Activated T-helper 9 cell treated with anti-CD3 and anti-CD28 coated beads, Interleukin-2, amount 50 U/mL, for 16 hours (primary cell): Measurements from ENCODE around the gene C1QB.

ENCODE experiments used
- DNase-seq: peaks from one replicate; pipeline ENCODE4 v3.0.0-alpha.2; 2020; ENCODE audit warnings: low read depth

Gene C1QB, protein sequence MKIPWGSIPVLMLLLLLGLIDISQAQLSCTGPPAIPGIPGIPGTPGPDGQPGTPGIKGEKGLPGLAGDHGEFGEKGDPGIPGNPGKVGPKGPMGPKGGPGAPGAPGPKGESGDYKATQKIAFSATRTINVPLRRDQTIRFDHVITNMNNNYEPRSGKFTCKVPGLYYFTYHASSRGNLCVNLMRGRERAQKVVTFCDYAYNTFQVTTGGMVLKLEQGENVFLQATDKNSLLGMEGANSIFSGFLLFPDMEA

DNA sequence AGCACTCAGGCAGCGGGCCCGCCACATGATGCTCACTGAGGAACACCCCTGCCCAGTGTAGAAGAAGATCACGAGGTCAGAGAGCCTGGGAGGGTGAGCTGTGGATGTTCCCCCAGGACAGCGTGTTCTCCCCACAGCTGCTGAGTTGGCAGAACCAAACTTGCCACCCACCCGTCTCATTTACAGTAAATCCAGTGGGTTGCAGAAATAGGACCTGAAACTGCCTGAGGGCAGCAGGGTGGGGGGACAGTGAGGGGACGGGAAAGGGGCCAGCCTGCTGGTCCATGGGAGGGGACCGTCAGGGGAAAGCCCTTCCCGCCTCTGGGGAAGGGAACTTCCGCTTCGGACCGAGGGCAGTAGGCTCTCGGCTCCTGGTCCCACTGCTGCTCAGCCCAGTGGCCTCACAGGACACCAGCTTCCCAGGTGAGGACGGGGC is at the start of gene C1QB:
Gene C1QB (plus strand): TSS at position 356 of the 436 bp plus-strand sequence. CDS start 6,227 bp downstream, outside the sequence.
- no peak for DNase-seq

DNA sequence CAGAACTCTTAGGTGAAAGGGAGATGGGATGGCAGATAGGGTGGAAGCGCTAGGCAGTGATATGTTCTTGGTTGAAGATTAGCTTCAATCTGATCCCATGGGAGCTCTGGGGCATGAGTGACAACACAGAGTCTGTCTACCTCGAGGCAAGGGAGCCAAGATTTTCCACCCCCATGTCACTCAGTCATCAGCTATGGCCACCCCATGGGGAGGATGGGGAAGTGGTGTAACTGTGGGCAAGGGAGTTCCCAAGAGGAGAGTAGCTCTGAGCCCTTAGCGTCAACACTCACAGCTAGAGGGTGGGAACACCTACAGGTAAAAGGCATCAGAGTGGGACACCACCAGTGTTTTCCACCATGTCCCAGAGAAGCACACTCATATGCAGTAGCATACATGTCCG is 46.9 kb upstream of the C1QB start:
- no peak for DNase-seq

DNA sequence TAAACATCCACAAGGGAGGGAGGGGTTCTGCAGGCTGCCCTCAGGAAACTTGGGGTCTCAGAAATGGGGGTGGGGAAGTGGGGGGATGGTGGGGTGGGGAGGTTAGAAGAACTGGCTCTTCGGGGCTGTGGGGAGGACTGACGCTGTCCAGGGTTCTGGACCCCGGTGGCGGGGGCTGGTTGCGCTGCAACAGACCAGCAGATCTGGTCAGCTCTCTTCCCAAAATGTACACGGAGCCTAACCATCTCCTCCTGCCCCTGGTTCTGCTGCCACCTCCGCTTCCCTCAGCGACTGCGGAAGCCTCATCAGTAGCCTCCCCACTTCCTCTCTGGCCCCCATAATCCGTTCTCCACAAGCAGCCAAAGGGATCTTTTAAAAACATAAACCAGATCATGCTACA is 45.9 kb upstream of the C1QB start:
- no peak for DNase-seq

DNA sequence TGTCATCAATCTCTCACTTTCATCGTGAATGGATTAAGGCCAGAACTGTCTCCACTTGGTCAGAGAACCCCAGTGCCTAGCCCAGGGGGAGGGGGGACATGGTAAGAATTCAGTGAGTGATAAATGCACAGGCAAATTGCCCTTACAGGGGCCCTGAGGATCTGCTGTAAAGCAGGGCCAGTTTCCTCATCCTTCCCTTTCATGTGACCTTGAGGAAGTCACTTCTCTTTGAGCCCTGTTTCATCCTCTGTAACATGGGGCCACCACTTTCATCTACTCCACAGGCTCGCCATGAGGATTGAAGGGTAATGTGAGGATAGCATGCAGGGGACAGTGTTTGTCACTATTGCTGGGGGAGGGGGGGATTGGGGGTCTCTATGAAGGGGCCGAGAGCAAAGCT is 44.7 kb upstream of the C1QB start:
- DNase-seq: no peak

DNA sequence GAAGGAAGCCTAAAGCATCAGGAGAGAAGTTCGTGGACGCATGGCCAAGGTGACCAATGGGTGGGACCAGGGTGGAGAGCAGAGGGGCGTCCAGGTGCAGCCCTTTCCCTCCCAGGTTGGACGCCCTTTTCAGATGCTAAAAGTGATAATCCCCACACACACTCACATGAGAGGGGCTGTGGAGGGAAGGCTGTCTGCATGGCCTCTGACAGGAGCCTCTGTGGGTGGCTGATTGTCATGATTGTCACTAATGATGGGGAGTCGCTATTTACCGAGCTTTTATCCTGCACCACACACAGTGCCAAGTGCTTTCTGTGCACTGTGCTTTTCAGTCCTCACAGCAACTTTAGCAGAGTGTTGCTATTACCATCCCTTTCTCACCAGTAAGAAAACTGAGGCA is 43.7 kb upstream of the C1QB start:
- no peak for DNase-seq

DNA sequence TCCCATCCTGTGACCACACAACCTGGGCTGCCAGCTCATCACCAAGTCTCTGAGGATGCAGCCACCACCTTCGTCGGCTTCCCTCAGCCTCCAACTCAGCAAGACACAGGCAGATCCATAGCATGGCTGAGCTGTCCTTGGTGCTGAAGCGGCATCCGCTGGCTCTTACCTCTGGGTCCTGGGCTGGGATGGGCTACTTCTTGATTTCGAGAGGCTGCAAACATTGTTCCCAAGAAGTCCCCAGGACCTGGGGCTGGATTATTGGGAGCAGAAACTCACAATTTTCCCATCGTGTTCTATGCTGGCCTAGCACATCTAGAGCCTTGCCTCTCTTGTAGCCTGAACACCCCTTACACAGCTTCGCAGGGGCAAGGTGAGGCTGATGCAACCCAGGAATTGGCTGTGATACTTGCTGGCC is 41.5 kb upstream of the C1QB start:
- DNase-seq: no peak

DNA sequence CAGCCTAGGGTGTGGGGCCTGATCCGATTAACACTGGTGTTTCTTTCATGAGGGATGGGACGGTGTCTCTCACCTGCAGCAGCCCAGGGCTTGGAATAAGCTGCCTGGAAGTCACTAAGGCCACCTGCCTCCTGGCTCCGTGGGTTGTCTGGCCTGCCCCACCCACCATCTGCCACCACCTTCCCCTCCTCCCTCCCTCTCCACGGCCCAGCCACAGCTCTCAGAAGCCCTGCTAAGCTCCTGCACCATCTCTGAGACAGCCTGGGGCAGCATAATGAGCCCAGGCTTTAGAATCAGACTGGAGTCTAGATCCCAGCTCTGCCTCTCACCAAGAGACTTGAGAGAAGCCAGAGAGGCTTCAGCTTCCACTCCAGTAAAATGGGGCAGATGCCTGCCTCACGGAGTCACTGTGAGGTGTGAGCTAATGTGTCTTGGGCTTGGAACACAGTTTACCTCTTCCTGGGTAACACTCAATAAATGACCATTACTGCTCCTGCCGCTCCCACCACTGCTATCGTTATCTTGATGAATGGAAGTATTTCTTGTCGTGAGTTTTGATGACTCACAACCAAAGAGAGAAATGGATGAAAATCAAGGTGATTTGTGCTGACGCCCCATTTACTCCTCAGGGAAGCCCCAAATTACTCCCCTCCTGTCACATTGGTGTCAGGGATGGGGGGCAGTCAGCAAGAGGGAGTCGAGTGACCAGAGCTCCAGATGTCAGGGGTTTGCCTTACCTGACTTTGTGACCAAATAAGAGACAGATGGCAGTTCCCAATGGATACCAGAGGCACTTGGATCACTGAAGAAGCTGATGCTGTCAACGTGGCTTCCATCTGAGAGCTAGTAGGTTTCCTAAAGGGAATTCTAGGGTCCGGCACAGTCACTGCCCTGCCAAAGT is 40.1 kb upstream of the C1QB start:
- no peak for DNase-seq

DNA sequence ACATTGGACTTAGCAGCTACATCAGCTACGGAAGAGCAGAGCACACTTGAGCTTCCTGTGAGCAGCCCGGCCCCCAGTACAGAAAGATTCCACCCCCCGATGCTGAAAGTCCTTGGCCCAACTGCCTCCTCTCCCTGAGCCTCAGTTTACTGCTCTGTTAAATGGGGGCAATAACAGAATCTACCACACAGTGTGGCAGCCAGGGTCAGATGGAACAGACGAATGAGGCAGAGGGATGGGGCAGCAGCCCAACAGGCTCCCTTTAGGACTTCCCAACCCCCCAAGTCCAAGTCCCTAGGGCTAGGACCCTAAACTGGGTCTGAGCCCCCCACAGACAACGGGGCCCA is 39.5 kb upstream of the C1QB start:
- no peak for DNase-seq

DNA sequence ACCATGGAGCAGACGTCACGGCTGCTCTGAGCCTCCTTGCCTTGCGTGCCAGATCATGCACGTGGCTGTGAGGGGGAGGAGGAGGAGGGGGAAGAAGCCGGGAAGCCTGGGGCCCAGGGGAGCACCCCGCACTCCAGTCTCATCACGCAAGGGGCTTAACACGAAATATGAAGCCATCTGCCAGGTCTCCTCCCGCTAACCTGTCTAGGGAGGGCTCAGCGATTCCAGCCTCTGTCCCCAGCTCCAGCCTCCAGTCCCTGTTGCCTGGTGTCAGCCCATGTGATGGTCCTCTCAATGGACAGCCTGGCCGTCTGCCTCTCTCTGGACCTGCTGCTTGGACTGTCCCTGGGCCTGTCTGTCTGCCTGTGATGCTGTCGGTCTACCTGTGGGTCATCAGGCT is 39.1 kb upstream of the C1QB start:
- no peak for DNase-seq

DNA sequence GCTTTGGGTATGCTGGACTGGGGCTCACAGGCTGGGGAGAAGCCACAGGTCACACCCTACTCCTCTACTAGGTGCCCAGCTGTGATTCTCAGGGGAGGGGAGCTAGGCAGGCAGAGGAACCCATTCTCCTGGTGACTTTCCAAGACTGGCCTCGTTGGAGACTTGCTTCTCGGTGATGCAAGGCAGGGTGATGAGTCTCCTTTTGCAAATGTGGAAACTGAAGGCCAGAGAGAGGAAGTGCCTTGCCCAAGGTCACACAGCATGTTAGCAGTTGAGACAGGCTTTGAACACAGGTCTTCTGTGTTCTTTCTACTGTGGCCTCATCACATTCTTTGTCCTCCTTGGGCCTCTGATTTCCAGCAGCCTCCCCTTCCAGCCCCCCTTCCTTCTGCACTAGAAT is 37.1 kb upstream of the C1QB start:
- no peak for DNase-seq

DNA sequence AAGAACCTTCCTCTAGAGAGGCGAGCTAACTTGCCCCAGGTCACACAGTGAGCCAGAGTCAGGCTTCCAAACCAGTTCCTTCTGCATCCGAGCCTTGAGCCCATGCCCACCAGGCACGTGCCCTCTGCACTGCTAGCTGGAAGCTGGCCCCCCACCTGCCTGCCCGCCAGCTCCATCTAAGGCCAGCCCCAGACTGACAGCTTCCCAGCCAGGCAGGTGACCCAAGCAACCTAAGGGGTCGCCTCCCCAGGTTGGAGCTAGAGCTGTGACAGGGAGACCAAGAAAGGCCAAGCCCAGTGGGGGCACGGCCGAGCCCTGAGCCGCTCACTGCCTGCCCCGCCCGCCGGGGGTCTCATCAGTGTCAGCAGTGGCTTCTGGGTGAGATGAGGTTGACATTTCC is 36.5 kb upstream of the C1QB start:
- no peak for DNase-seq

DNA sequence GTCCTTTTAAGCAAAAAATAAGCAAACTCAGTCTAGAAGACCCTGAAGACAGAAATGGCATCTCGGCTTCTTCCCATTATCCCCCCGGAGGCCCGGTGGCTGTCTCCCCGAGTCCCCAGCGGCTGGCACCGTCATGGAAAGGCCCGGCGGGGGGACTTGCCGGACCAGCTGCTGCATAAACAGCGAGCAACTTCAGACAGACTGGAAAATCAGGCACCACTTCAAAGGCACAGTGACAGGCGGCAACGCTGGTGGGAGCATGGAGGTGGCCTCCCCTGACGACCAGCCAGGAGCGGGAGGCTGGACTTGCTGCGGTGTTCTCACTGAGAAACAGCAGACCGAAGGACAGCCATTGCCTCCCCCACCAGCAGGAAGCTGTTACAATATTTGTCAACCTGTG is 35.0 kb upstream of the C1QB start:
- DNase-seq: no peak

DNA sequence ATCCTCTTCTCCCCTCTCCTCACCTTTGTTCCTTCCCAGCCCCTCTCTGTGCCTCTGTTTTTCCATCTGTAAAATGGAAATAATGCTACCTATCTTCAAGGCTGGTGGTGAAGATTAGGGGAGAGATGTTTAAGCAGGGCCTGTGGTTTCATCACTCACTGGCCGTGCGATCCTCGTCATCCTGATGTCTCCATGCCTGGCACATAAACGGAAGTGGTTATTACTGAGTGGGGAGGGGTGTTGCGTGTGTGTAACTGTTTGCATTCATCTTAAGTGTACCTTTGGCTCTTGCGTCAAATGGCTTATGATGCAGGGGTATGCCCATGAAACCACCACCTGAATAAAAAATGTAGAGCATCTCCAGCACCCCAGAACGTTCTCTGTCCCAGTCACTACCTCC is 33.8 kb upstream of the C1QB start:
- DNase-seq: no peak

DNA sequence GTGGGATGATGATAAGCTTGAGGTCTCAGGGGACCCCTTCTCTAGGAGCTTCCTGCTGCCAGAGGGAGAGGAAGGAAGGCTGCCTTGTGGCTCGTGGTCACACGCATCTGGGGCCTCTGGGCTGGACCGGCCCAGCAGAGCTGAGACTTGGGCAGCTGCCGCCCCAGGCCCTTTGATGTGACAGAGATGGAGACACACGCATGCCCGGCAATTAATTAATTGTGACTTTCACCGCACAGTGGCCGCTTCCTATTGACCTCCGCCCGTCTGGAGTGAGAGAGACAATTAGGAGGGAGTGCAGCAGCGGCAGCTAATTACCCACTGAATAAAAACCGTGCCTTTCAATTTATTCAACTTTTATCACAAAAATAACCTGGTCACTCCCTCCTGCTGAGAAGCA is 33.2 kb upstream of the C1QB start:
- DNase-seq: no peak

DNA sequence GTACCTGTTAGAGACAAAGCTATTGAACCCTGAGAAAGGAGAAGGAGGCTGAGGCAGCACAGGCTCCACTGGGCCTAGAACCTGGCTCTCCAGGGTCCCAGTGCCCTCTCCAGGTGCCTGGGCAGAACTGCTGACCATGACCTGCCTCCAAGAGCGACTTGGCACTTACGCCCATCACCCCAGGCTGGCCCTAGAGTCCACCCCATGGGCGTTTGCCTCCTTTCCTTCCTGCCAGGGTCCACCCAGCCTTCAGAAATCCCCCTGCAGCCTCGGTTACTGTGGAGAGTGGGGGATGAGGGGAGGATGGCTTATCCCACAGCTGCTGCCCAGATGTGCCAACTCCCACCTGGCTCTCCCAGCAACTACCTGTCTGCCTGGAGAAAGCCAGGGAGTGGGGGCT is 31.3 kb upstream of the C1QB start:
- DNase-seq: no peak

DNA sequence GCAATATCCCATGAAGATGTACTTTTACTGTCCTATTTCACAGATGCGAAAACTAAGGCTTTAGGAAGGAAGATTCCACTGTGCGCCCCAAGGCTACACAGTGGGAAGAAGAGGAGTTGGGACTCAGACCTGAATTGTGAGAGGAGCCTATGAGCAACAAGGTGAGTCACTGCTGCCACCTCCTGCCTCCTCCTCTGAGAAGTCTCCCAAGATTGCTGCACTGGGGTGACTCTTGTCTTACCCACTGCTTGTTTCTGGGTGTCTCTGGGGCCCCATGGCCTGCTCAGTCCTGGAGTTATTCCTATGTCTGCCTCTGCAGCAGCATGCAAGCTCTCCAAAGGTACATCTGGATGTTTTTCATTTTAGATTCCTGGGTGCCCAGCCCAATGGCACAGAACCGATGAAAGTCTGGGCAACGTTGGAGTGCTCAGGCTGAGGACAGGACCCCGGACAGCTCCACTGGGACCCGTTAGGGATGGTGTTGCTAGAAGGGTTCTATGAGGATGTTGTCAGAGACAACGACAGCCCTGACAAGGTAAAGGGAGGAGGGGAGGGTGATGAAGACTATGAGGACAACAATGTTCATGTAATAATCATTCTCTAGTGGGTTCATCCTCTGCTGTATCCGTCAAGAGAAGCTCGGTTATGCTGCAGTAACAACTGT is 27.6 kb upstream of the C1QB start:
- DNase-seq: no peak

DNA sequence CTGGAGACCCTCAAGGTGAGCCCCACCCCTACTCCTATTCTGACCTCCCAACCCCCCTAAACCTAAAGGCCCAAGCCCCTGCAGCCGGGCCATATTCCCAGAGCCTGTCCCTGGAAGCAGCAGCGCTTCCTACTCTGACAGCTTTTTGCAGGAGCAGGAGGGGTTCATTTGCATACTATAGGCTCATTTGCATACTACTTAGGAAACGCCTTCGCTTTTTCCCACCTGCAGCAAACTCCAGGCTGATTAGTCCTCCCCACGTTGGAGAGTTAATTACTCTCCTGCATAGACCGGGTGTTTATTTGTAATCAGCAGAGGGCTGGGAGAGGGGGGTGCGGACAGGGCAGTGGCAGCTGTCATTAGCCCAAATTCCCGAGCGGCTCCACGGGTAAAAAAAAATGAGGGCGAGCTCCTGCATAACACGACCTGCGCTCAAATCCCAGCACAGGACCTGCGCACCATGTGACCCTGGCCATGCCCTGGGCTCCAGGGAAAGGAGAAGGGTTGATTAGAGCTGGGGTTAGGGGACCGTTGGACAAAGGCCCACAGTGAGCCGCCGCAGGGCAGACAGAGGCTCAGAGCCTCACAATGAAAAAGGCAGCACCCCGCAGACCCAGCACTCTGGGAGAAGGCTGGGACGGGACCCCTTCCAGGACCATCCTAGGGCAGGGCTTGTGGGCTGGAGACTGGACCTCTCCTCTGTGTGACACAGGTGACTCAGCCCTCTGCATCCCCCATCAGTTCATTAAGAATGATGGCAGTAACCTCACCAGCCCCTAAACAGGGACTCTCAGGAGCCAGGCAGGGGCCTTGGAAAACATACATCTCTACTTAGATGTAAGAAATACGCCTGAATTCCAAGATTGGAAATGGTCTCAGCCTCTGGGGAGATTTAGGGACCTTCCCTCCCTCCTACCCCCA is 26.5 kb upstream of the C1QB start:
- no peak for DNase-seq

DNA sequence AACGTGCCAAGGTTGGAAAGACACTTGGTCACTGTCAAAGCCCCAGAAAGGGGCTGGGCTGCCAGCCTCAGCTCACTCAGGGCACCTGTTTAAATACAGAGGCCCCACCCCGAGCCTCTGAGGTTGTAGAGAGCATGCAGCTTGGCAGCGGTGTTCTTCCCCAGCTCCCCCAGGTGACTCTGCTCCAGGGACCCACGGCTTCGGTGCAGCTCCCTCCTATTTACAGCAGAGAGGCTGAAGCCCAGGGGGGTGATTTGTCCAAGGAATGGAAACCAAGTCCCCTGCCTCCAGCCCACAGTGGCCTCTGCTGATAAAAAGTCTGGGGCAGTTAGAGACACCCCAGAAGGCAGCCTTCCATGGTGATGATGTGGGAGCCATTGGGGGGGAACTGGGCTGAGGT is 25.7 kb upstream of the C1QB start:
- no peak for DNase-seq

DNA sequence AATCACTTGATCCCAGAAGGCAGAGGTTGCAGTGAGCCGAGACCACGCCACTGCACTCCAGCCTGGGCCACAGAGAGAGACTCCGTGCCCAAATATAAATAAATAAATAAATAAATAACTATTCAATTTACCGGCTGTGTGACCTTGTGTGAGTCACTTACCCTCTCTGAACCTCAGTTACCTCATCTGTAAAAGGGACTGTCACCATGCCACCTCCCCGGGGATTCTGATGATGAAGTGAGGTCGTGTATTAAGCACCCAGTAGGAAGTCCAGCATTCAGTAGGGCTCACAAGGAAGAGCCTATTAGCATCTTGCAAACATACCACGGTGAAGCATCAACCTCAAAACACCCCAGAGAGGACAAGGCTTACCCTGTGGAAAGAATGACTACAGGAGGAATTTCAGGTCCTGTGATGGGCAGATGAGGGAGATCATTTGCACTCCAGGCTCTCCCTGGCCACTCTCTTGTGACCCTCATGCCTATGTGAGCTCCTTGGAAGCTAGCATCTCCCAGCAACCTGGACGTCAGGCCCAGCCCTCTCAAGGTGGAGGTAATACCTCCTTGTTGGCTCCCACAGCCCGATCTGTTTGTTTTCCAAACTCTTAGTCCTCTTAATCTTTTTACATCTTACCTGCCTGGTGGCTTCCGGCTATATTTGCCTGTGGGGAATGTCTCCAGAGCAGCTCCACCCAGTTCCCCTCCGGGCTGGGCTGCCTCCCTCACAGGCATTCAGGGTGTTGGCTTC is 24.2 kb upstream of the C1QB start:
- no peak for DNase-seq

DNA sequence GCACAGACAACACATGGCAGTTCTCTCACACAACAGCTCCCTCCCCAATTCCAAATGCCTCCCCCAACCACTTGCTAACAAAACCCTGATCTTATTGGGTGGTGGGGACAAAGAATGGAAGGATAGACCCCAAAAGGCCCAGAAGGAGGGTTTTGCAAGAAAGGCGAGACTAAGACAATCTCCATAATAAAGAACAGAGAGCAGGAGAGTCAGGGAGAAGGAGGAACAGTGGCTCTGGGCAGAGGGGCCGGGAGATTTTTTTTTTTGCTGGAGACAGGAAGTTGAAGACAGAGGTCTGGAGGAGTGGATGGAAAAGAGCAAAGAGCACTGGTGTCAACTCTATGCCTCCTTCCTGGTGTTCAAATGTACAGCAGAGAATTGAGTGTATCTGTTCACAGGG is 23.1 kb upstream of the C1QB start:
- DNase-seq: no peak

DNA sequence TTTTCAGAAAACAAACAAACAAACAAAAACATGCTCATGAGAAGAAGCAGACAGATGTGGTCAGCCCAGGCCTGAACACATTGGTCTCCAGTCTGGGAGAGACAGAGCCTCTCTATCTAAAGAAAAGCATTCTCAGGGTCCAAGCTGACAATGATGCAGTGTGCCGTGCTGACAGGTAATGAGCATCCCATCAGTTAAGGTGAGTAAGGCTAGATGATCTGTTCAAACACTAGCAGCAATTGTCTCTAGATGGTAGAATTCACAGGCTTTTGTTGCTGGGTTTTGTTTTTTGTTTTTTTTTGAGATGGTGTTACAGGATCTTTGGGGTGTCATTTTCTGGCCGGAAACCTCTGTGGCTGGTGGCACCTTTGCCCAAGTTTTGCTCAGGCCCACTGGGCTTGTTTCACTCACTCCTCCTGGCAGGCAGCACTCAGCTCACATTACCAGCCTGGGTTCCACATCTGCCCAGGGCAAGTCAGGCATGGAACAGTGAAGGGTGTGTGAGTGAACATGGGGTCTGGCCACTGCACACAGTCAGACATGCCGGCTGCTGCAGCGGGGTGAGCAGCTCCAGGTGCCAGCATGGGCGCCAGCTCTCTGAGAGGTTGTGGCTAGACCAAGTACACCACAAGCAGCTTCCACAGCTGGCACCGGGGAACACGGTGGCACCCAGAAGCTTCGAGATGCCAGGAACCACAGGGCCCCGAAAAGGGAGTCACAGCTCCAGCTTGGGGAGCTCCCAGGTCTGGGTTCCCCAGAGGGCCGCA is 19.2 kb upstream of the C1QB start:
- no peak for DNase-seq
